Gastrocnemius medialis (tissue), 4 donors: ENCODE measurements around the gene PDE7B. TPM values are rescaled to one million over a fixed set of nuclear protein-coding genes. Genes with fewer than 3 reads are reported as not detected.
A peak's percentile ranks its signal among the peaks of the same experiment; 100 is the strongest.

Experiments
- ATAC-seq, 2 donors: fragments of 150-250 bp; one replicate each; pipeline ENCODE4 v1.9.1; 2016
- DNase-seq, 2 donors: peaks; one replicate each; pipeline ENCODE4 v3.0.0-alpha.2; 2019
- H3K27ac ChIP-seq, 4 donors: fragments of 200-600 bp; sonication (generic); 1 replicate in 1 of 4; 2 replicates in 3 of 4; pipeline ENCODE4 v1.5.1; 2016 to 2018; ENCODE audit warnings: mild to moderate bottlenecking in 2 of 4, moderate library complexity in 1 of 4
- H3K27me3 ChIP-seq, 3 donors: fragments of 200-600 bp; sonication (generic) in 2 of 3; 1 replicate in 1 of 3; 2 replicates in 2 of 3; pipeline versions ENCODE4 v1.5.1 to v1.6.0; 2016 to 2019; ENCODE audit warnings: mild to moderate bottlenecking in 1 of 3, moderate library complexity in 1 of 3
- H3K36me3 ChIP-seq, 2 donors: fragments of 200-600 bp; sonication (generic) in 1 of 2; one replicate each; pipeline ENCODE4 v1.5.1; 2017 to 2018
- H3K4me1 ChIP-seq, 2 donors: fragments of 200-600 bp; sonication (generic) in 1 of 2; one replicate each; pipeline ENCODE4 v1.5.1; 2016 to 2017; ENCODE audit warnings: mild to moderate bottlenecking in 2 of 2
- H3K4me3 ChIP-seq, 4 donors: fragments of 200-600 bp; sonication (generic) in 3 of 4; 1 replicate in 1 of 4; 2 replicates in 3 of 4; pipeline ENCODE4 v1.5.1; 2016 to 2019; ENCODE audit warnings: mild to moderate bottlenecking in 2 of 4
- H3K9me3 ChIP-seq, 3 donors: fragments of 200-600 bp; sonication (generic) in 2 of 3; 1 replicate in 1 of 3; 2 replicates in 2 of 3; pipeline ENCODE4 v1.5.1; 2016 to 2019
- CTCF ChIP-seq, 5 experiments: fragments of 450-650 bp in 3 of 5; fragments of 200-600 bp in 2 of 5; sonication (generic) in 2 of 5; IDR thresholded peaks in 4 of 5; conservative IDR thresholded peaks in 1 of 5; 1 replicate in 4 of 5; 2 replicates in 1 of 5; pipeline ENCODE4 v1.5.1; 2016 to 2019; ENCODE audit warnings: antibody characterized with exemption in 5 of 5, mild to moderate bottlenecking in 3 of 5, moderate library complexity in 3 of 5
- POLR2A ChIP-seq, 2 donors: fragments of 450-650 bp; IDR thresholded peaks; one replicate each; pipeline ENCODE4 v1.6.1; 2017; ENCODE audit warnings: antibody characterized with exemption in 2 of 2, mild to moderate bottlenecking in 2 of 2, moderate library complexity in 2 of 2
- in situ Hi-C, 4 donors: fragments of 200-750 bp; cut with MboI; loops; one replicate each; pipeline versions ENCODE4 v1.15.0 to v1.8.0; 2017; ENCODE audit warnings: low sequenced_read_pairs in 4 of 4
- intact Hi-C: fragments of 100-400 bp; cut with DNase I; formaldehyde crosslinking; loops from one replicate; pipeline ENCODE4 v1.15.1; 2023; ENCODE audit warnings: low total_unique reads
- total RNA-seq, 4 donors: library from RNA; depleted of rRNA; stranded (reverse); fragments of >200 nt; gene quantifications; one replicate each; pipeline versions ENCODE4 v1.1.0 to v1.2.3, GENCODE V29; 2016

The PDE7B gene
- total RNA-seq, 4 donors from 2014 or later, result 2.2 to 3.6 (median 2.7) TPM

- no peak for DNase-seq
- Histone ChIP-seq H3K27ac (no peak overlapping the region), H3K27me3 (no peaks in the 10 kb centered on the region), H3K9me3 (no peaks in the 10 kb centered on the region), H3K36me3 (no peaks in the 10 kb centered on the region), H3K4me3 (no peak overlapping the region), H3K4me1 (peaks cover 0 to 12% of the 10 kb centered on the region in 2 donors)
- TF ChIP-seq POLR2A (IDR thresholded peaks at IDR 0.05) (no peak), CTCF (IDR thresholded peaks at IDR 0.05 in 4 of 5, conservative IDR thresholded peaks at IDR 0.05 in 1 of 5) (no peak)
- intact Hi-C loops (no loop called here), in situ Hi-C loops (no loop called here)
- ATAC-seq, result peak in 1 of 2 donors; percentile 69
These were observed 310.4 kb downstream of the PDE7B start for GRCh38 chr6:136161950-136162349.

- peaks cover 0 to 9% of the 10 kb centered on the region in 2 donors for H3K4me1 ChIP-seq
- no peaks in the 10 kb centered on the region for H3K36me3 ChIP-seq
- no peaks in the 10 kb centered on the region for H3K27me3 ChIP-seq
- intact Hi-C loops (no loop called here), in situ Hi-C loops (no loop called here)
- H3K4me3 ChIP-seq, result no peak overlapping the region
- DNase-seq (no peak), ATAC-seq (no peak)
- no peaks in the 10 kb centered on the region for H3K9me3 ChIP-seq
- TF ChIP-seq CTCF (IDR thresholded peaks at IDR 0.05 in 4 of 5, conservative IDR thresholded peaks at IDR 0.05 in 1 of 5) (no peak), POLR2A (IDR thresholded peaks at IDR 0.05) (no peak)
- H3K27ac ChIP-seq, result no peak overlapping the region
These were observed 311.8 kb downstream of the PDE7B start for GRCh38 chr6:136163260-136163659.

- no peak for ATAC-seq
- no peaks in the 10 kb centered on the region for H3K36me3 ChIP-seq
These were observed 315.3 kb downstream of the PDE7B start for GRCh38 chr6:136166815-136167214.

GRCh38 chr6:136169394-136170148 is 318.1 kb downstream of the PDE7B start:
- TF ChIP-seq POLR2A (IDR thresholded peaks at IDR 0.05), result no peak
- TF ChIP-seq CTCF (IDR thresholded peaks at IDR 0.05 in 4 of 5, conservative IDR thresholded peaks at IDR 0.05 in 1 of 5), result no peak
- in situ Hi-C loops (no loop called here), intact Hi-C loops (no loop called here)
- Histone ChIP-seq H3K36me3 (no peaks in the 10 kb centered on the region), H3K4me1 (peaks cover 5 to 10% of the 10 kb centered on the region in 2 donors), H3K27me3 (no peaks in the 10 kb centered on the region), H3K27ac (no peak overlapping the region), H3K4me3 (no peak overlapping the region), H3K9me3 (no peaks in the 10 kb centered on the region)
- ATAC-seq, result no peak
- no peak for DNase-seq

More at GRCh38 chr6:136166815-136167214, 315.3 kb downstream of the PDE7B start:
- no peak for DNase-seq
- no peaks in the 10 kb centered on the region for H3K4me1 ChIP-seq
- no peaks in the 10 kb centered on the region for H3K27me3 ChIP-seq
- TF ChIP-seq CTCF (IDR thresholded peaks at IDR 0.05 in 4 of 5, conservative IDR thresholded peaks at IDR 0.05 in 1 of 5), result no peak
- intact Hi-C loops, result no loop called here
- no peak overlapping the region for H3K4me3 ChIP-seq
- no peak overlapping the region for H3K27ac ChIP-seq
- in situ Hi-C loops, result no loop called here
- no peaks in the 10 kb centered on the region for H3K9me3 ChIP-seq
